Stimulated activated memory B cell treated with anti-CD40 and anti-IgM and Interleukin-4, amounts not matched to agents 10 μg/mL and 1 μg/mL and 100 μg/mL, for 72 hours (primary cell): ENCODE measurements around the gene OR10K2.
"Not testable (repeated sequence)": the region's sequence is repeated elsewhere in the genome, so short reads cannot be mapped to it uniquely, and the experiment has no call there.

Source experiments
- ATAC-seq: fragments of 150-1000 bp; cut with Tn5 transposase; 2 replicates; pipeline ENCODE4 v1.10.0; 2021
- H3K27ac Mint-ChIP-seq: one replicate; pipeline ENCODE4 v1.8.0; 2022; ENCODE audit warnings: mild to moderate bottlenecking, mixed read lengths
- H3K27me3 Mint-ChIP-seq: one replicate; pipeline ENCODE4 v1.8.0; 2022; ENCODE audit warnings: mixed read lengths
- H3K36me3 Mint-ChIP-seq: one replicate; pipeline ENCODE4 v1.8.0; 2022; ENCODE audit warnings: mixed read lengths
- H3K4me1 Mint-ChIP-seq: one replicate; pipeline ENCODE4 v1.8.0; 2022; ENCODE audit warnings: mixed read lengths
- H3K4me3 Mint-ChIP-seq: one replicate; pipeline ENCODE4 v1.8.0; 2022; ENCODE audit warnings: mild to moderate bottlenecking, moderate library complexity, mixed read lengths
- H3K9me3 Mint-ChIP-seq: one replicate; pipeline ENCODE4 v1.8.0; 2022; ENCODE audit warnings: mixed read lengths

The OR10K2 gene

DNA sequence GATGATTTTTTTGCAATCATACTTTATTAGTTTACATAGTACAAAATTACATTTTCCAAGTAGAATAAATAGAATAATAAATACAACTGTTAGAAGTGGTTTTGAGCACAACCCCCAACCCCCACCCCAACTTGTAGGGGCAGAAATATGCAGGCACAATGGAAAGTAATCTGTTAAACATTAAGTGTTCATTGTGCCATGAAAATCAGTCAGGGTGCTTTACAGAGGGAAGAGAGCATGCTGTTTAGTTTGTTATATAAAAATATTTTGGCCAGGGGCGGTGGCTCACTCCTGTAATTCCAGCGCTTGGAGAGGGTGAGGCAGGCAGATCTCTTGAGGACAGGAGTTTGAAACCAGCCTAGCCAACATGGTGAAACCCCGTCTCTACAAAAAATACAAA lies 29.4 kb downstream of the OR10K2 start:
- Mint-ChIP-seq H3K9me3 (no peaks in the 10 kb centered on the region), H3K4me1 (peaks cover 16% of the 10 kb centered on the region), H3K4me3 (no peak overlapping the region), H3K27ac (no peak overlapping the region), H3K27me3 (no peaks in the 10 kb centered on the region), H3K36me3 (no peaks in the 10 kb centered on the region)
- ATAC-seq = no peak

DNA sequence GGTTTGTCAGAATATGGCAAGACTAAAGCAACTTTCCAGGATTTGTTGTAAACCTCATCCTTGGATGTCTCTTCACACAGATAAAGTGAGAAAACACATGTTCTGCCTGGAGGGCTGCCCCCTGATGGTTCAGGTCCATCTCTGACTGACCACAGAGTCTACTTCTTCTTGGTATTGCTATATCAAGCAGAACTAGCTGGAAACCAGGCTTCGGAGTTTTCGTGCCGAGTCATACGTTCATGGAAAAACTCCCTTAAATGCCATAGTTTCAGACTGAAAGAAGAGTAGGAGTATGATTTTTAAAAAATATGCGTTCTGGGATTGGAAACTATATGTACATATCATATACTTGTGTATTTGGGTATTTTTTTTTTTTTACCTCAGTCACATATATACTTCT lies 32.6 kb downstream of the OR10K2 start:
- Mint-ChIP-seq H3K36me3 (no peaks in the 10 kb centered on the region), H3K9me3 (no peaks in the 10 kb centered on the region), H3K4me1 (peaks cover 18% of the 10 kb centered on the region), H3K4me3 (no peak overlapping the region), H3K27me3 (no peaks in the 10 kb centered on the region), H3K27ac (no peak overlapping the region)
- ATAC-seq = no peak

DNA sequence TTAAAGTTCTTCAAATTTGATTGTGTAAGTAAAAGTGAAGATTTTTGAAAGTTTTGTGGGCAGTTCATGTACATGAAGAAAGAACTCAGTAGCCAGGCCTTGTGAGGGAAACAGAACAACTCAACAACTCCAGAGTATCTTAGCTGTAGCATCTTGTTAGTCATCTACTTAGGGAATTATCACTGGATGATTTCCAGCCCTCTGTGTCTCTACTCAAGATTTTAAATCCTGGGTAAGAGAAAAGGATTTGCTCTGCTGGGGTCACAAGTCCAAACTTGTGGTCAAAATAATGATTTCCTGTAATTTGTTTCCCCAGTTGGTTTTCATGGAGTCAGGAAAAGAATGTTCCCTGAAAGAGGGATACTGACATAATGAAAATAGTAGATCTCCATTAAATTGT lies 34.9 kb downstream of the OR10K2 start:
- Mint-ChIP-seq H3K9me3 (no peaks in the 10 kb centered on the region), H3K27me3 (no peaks in the 10 kb centered on the region), H3K4me1 (peaks cover 18% of the 10 kb centered on the region), H3K4me3 (no peak overlapping the region), H3K27ac (peak overlapping the region; percentile 41), H3K36me3 (no peaks in the 10 kb centered on the region)
- ATAC-seq = no peak

DNA sequence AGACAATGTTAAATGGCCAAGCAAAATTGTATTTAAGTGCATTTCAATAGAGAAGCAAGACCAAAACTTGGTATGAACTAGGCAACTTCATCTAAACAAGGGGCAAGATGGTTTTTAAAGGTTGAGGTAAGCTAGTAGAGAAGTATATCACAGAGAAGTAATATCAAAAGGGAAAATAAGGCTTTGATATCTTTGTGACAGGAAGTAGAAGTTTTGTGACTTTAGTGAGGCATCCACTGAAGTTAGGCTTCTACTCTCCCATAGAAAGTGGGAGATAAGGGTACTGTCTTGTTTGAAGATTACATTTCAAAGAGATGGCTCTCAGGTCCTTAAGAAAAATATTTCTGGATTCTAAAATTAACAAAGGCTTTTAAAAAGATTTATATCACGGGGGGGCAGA lies 35.7 kb downstream of the OR10K2 start:
- ATAC-seq = no peak
- no peaks in the 10 kb centered on the region for H3K27me3 Mint-ChIP-seq
- no peaks in the 10 kb centered on the region for H3K9me3 Mint-ChIP-seq
- H3K4me3 Mint-ChIP-seq = no peak overlapping the region
- no peaks in the 10 kb centered on the region for H3K36me3 Mint-ChIP-seq
- H3K4me1 Mint-ChIP-seq = peaks cover 13% of the 10 kb centered on the region
- H3K27ac Mint-ChIP-seq = peak overlapping the region; percentile 41

DNA sequence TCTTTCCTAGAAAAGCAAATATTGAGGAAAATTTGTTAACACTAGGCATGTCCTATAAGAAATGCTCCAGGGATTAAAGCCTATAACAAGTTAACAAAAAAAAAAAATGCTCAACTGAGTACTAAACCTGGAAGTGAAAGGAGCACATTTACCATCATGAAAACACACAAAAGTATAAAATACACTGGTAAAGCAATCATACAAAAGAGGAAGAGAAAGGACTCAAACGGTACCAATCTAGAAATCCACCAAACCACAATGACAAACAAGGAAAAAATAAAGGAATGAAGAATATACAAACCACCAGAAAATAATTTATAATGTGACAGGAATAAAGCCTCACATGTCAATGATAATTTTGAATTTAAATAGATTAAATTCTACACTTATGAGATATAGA lies 51.2 kb downstream of the OR10K2 start:
- ATAC-seq = no peak
- Mint-ChIP-seq H3K27ac (no peak overlapping the region), H3K36me3 (no peaks in the 10 kb centered on the region), H3K27me3 (peaks cover 4% of the 10 kb centered on the region), H3K4me1 (peaks cover 18% of the 10 kb centered on the region), H3K9me3 (peaks cover 20% of the 10 kb centered on the region), H3K4me3 (no peak overlapping the region)

DNA sequence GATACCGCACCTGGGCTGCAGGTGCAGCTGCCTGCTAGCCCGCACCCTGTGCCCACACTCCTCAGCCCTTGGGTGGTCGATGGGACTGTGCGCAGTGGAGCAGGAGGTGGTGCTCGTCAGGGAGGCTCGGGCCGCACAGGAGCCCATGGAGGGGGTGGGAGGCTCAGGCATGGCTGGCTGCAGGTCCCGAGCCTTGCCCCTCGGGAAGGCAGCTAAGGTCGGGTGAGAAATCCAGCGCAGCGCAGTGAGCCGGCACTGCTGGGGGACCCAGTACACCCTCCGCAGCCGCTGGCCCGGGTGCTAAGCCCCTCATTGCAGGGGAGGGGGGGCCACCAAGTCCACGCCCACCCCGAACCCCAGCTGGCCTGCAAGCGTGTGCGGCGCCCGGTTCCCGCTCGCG lies 51.9 kb downstream of the OR10K2 start:
- not testable (repeated sequence) for ATAC-seq, H3K36me3 Mint-ChIP-seq

DNA sequence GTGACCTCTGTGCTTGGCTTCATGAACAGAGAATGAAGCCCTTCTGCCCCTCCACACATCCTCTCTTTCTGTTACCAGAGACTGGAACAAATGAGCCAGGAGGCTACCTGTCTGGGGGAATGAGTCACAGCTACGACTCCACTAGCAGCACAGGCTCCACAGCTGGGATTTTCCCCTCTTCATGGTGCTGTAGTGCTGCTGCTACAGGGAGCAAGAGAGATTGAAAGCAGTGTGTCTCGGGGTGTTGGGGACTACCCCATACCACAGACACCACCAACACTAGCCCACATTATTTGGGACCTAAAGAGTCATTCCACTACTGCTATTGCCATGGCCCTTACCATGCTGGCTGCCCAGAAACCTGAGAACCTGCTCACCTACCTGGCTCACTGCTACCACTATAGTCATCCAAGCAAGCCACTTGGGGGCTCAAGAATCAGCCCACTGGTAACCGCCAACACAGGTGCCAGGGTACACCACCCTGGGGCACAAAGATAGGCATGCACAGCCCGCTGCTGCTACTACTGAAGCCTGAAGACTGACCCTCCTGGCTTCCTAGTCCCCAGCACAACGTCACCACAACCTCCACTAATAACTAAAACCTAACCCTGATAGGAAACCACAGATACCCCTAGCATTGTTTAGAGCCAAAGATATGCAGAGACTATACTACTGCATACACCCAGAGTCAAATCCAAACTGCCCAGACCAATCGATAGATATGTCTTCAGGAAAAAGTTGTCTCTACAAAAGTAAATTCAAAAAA lies 54.7 kb downstream of the OR10K2 start:
- H3K36me3 Mint-ChIP-seq = peaks cover 3% of the 10 kb centered on the region
- H3K9me3 Mint-ChIP-seq = peaks cover 20% of the 10 kb centered on the region
- peaks cover 18% of the 10 kb centered on the region for H3K4me1 Mint-ChIP-seq
- peaks cover 9% of the 10 kb centered on the region for H3K27me3 Mint-ChIP-seq
- ATAC-seq = peak; percentile 98
- no peak overlapping the region for H3K4me3 Mint-ChIP-seq
- peak overlapping the region; percentile 77 for H3K27ac Mint-ChIP-seq

More for the DNA sequence above, 51.9 kb downstream of the OR10K2 start:
- H3K4me3 Mint-ChIP-seq, H3K27ac Mint-ChIP-seq, H3K27me3 Mint-ChIP-seq: not testable (repeated sequence)
- H3K4me1 Mint-ChIP-seq = peaks cover 18% of the 10 kb centered on the region
- peaks cover 22% of the 10 kb centered on the region for H3K9me3 Mint-ChIP-seq
